ENCODE results near the gene R3HDM1. TPM values are rescaled to one million over a fixed set of nuclear protein-coding genes. Genes with fewer than 3 reads are reported as not detected.

Gene R3HDM1
- total and polyA plus RNA-seq, 2 of the 4 experiments (the other 2 are of a cell fraction), result 5.9 to 38.1 TPM

DNA sequence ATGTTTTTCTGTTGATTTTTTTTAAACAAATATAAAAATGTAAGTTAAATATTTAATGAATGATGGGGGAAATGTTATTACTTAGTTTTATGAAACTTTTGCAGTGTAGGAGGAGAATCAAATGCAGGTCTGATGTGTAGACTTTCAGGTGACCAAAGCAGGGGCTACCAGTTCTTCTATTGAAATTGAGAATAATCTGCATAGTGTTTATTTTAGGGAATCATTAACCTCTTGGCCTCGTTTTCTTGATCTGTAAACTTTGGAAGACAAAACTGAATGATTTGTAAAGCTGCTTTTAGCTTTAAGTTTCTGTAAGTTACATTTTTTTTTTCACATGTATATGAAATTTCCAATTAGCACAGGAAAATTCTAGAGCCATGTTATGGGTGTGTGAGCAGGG is 99.2 kb downstream of the R3HDM1 start:
- H3K4me1 ChIP-seq (ENCODE audit: control insufficient read depth, insufficient read depth, low read length), result no peaks in the 10 kb centered on the region
- in situ Hi-C loops (cut with MboI; ENCODE audit: low sequenced_read_pairs) (no loop called here), intact Hi-C loops (cut with micrococcal nuclease) (no loop called here), dilution Hi-C loops (cut with HindIII; ENCODE audit: low sequenced_read_pairs, unreplicated experiment) (no loop called here)
- no peak overlapping the region for H2BK5ac ChIP-seq (ENCODE audit: low read depth, low read length, poor library complexity, severe bottlenecking)
- H3K18ac ChIP-seq (ENCODE audit: low read depth, low read length), result no peak overlapping the region
- H3K36me3 ChIP-seq (ENCODE audit: control insufficient read depth, insufficient read depth, low read length), result peaks cover 2% of the 10 kb centered on the region; the same call in 1 of the 2 replicates
- H3K4me2 ChIP-seq (ENCODE audit: low read depth, low read length), result no peak overlapping the region
- H2BK15ac ChIP-seq (ENCODE audit: low read depth, low read length), result no peak overlapping the region
- H4K8ac ChIP-seq (ENCODE audit: low read depth in 2 of 2, low read length in 2 of 2), result no peak overlapping the region
- no peak overlapping the region for H3K23ac ChIP-seq (ENCODE audit: low read depth, low read length)
- H4K20me1 ChIP-seq (ENCODE audit: insufficient read depth, low read length), result no peaks in the 10 kb centered on the region
- no peak overlapping the region for H3K4me3 ChIP-seq (ENCODE audit: insufficient read depth, low read depth, low read length)
- no peak overlapping the region for H4K5ac ChIP-seq (ENCODE audit: low read depth, low read length)
- H3K27me3 ChIP-seq (ENCODE audit: control insufficient read depth, insufficient read depth, low read length), result no peaks in the 10 kb centered on the region
- H3K9me1 ChIP-seq (ENCODE audit: insufficient read depth, low read length), result no peaks in the 10 kb centered on the region
- no peak overlapping the region for H2BK20ac ChIP-seq (ENCODE audit: low read depth, low read length)
- ATAC-seq (ENCODE audit: low read depth), result no peak
- no peaks in the 10 kb centered on the region for H3K9me3 ChIP-seq (ENCODE audit: control insufficient read depth, insufficient read depth, low read length)
- H3K79me1 ChIP-seq (ENCODE audit: low read depth in 1 of 2, low read length in 2 of 2), result no peaks in the 10 kb centered on the region
- no peak overlapping the region for H4K91ac ChIP-seq (ENCODE audit: insufficient read depth, low read depth, low read length)
- no TSS peak for BruUV-seq (replicated peaks)
- TF ChIP-seq RCOR1 (IDR thresholded peaks at IDR 0.05; ENCODE audit: insufficient replicate concordance, low read length) (no peak), FOS (IDR thresholded peaks at IDR 0.05; ENCODE audit: low read depth, low read length) (no peak), MAZ (IDR thresholded peaks at IDR 0.05; ENCODE audit: borderline replicate concordance, low read depth, low read length) (no peak), MAFK (IDR thresholded peaks at IDR 0.05; ENCODE audit: low read depth, low read length) (no peak), SMC3 (IDR thresholded peaks at IDR 0.05; ENCODE audit: low read depth, low read length) (no peak), RAD21 (IDR thresholded peaks at IDR 0.05; ENCODE audit: low read length) (no peak), BHLHE40 (IDR thresholded peaks at IDR 0.05; ENCODE audit: low read depth, low read length) (no peak), RFX5 (IDR thresholded peaks at IDR 0.05; ENCODE audit: low read depth, low read length) (no peak), CTCF (conservative IDR thresholded peaks at IDR 0.05; ENCODE audit: low read depth, low read length) (no peak), NFE2L2 (IDR thresholded peaks at IDR 0.05; ENCODE audit: low read depth, low read length) (no peak), USF2 (IDR thresholded peaks at IDR 0.05; ENCODE audit: low read depth, low read length) (no peak), MXI1 (IDR thresholded peaks at IDR 0.05; ENCODE audit: borderline replicate concordance, low read depth, low read length) (no peak), POLR2A (IDR thresholded peaks at IDR 0.05; ENCODE audit: low read depth, low read length) (no peak), CHD1 (IDR thresholded peaks at IDR 0.05; ENCODE audit: low read depth, low read length) (no peak), CEBPB (IDR thresholded peaks at IDR 0.05; ENCODE audit: low read depth, low read length) (no peak)
- TF ChIP-seq, protein P1, sequence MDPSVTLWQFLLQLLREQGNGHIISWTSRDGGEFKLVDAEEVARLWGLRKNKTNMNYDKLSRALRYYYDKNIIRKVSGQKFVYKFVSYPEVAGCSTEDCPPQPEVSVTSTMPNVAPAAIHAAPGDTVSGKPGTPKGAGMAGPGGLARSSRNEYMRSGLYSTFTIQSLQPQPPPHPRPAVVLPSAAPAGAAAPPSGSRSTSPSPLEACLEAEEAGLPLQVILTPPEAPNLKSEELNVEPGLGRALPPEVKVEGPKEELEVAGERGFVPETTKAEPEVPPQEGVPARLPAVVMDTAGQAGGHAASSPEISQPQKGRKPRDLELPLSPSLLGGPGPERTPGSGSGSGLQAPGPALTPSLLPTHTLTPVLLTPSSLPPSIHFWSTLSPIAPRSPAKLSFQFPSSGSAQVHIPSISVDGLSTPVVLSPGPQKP (IDR thresholded peaks at IDR 0.05; ENCODE audit: borderline replicate concordance, low read depth, low read length), result no peak
- no peak overlapping the region for H2AK9ac ChIP-seq (replicated peaks; ENCODE audit: low read depth, low read length, poor library complexity)
- H3K56ac ChIP-seq (ENCODE audit: extremely low read depth, insufficient read depth, low read length), result no peak overlapping the region
- H2AK5ac ChIP-seq (ENCODE audit: low read depth, low read length), result no peak overlapping the region
- H2AFZ ChIP-seq (replicated peaks; ENCODE audit: low read length, poor library complexity), result no peak overlapping the region
- no CpG with 5 or more reads among the region's 1 CpG for WGBS, 2 experiments (ENCODE audit: extremely low coverage in 2 of 2, insufficient read length in 1 of 2)
- CTCF ChIA-PET, result no interaction called here
- H3K27ac ChIP-seq (ENCODE audit: insufficient read depth, low read length), result no peak overlapping the region
- POLR2A ChIA-PET (ENCODE audit: unreplicated experiment), result no interaction called here
- H3K9ac ChIP-seq (ENCODE audit: low read depth, low read length), result no peak overlapping the region
- no peak for DNase-seq
- H3K4ac ChIP-seq (ENCODE audit: low read depth, low read length), result no peak overlapping the region
- H3K14ac ChIP-seq (replicated peaks; ENCODE audit: low read depth, low read length), result no peak overlapping the region
- H2BK120ac ChIP-seq (ENCODE audit: low read depth, low read length), result no peak overlapping the region
